DMS 273 treated with DMSO at 0.1 percent for 48 hours (cell line): Measurements from ENCODE around the gene CRYBA1.
"Not testable (repeated sequence)": the region's sequence is repeated elsewhere in the genome, so short reads cannot be mapped to it uniquely, and the experiment has no call there.

Experiments used
- DNase-seq: peaks from one replicate; lab custom pipeline; 2025; lab: John Stamatoyannopoulos, UW

The CRYBA1 gene

GRCh38 chr17:29238133-29238850 is 8.4 kb upstream of the CRYBA1 start:
- no peak for DNase-seq

GRCh38 chr17:29240477-29240876 is 6.2 kb upstream of the CRYBA1 start:
- DNase-seq = no peak

GRCh38 chr17:29240968-29241963 is 5.4 kb upstream of the CRYBA1 start:
- DNase-seq = no peak

- no peak for DNase-seq
Measured at GRCh38 chr17:29242051-29242450, 4.6 kb upstream of the CRYBA1 start.

- no peak for DNase-seq
Measured at GRCh38 chr17:29242790-29243189, 3.9 kb upstream of the CRYBA1 start.

- DNase-seq = no peak
Measured at GRCh38 chr17:29243792-29244191, 2.9 kb upstream of the CRYBA1 start.

GRCh38 chr17:29245401-29245800 is 1.3 kb upstream of the CRYBA1 start:
- DNase-seq = no peak

GRCh38 chr17:29247219-29247618 is 560 bp downstream of the CRYBA1 start:
- DNase-seq = no peak

GRCh38 chr17:29248845-29249244 is 2.2 kb downstream of the CRYBA1 start:
- DNase-seq = no peak

GRCh38 chr17:29250666-29251065 is 4.0 kb downstream of the CRYBA1 start:
- DNase-seq = no peak

GRCh38 chr17:29251184-29251583 is 4.5 kb downstream of the CRYBA1 start:
- no peak for DNase-seq

- DNase-seq = no peak
Measured at GRCh38 chr17:29252101-29252791, 5.6 kb downstream of the CRYBA1 start.

GRCh38 chr17:29253037-29253436 is 6.4 kb downstream of the CRYBA1 start:
- DNase-seq = no peak

- no peak for DNase-seq
Measured at GRCh38 chr17:29255926-29256522, 9.4 kb downstream of the CRYBA1 start.

- no peak for DNase-seq
Measured at GRCh38 chr17:29256735-29257466, 10.2 kb downstream of the CRYBA1 start.

- no peak for DNase-seq
Measured at GRCh38 chr17:29257756-29258155, 11.1 kb downstream of the CRYBA1 start.

- no peak for DNase-seq
Measured at GRCh38 chr17:29263916-29264315, 17.3 kb downstream of the CRYBA1 start.

GRCh38 chr17:29271980-29272379 is 25.3 kb downstream of the CRYBA1 start:
- DNase-seq = not testable (repeated sequence)

- DNase-seq = no peak
Measured at GRCh38 chr17:29273924-29274323, 27.3 kb downstream of the CRYBA1 start.

GRCh38 chr17:29278692-29279091 is 32.0 kb downstream of the CRYBA1 start:
- DNase-seq = no peak

GRCh38 chr17:29279397-29280070 is 32.9 kb downstream of the CRYBA1 start:
- DNase-seq = no peak
